Muscle of leg (tissue), 11 donors: Measurements from ENCODE around the gene SLC38A6. TPM values are rescaled to one million over a fixed set of nuclear protein-coding genes. Genes with fewer than 3 reads are reported as not detected.

ENCODE experiments used
- DNase-seq: peaks from one replicate; pipeline ENCODE4 v3.0.0; 2013
- H3K27ac ChIP-seq: one replicate; pipeline ENCODE4 v1.5.1; 2013; ENCODE audit warnings: mild to moderate bottlenecking, low read length, control low read depth
- H3K27me3 ChIP-seq: one replicate; pipeline ENCODE4 v1.6.1; 2013; ENCODE audit warnings: low read length; ENCODE audit not compliant: control insufficient read depth, insufficient read depth
- H3K36me3 ChIP-seq: one replicate; pipeline ENCODE4 v1.6.1; 2013; ENCODE audit warnings: low read length; ENCODE audit not compliant: control insufficient read depth, insufficient read depth
- H3K4me1 ChIP-seq: one replicate; pipeline ENCODE4 v1.6.1; 2013; ENCODE audit warnings: low read length; ENCODE audit not compliant: control insufficient read depth, insufficient read depth
- H3K4me3 ChIP-seq: one replicate; pipeline ENCODE4 v1.5.1; 2013; ENCODE audit warnings: low read length, control low read depth
- H3K9me3 ChIP-seq: replicated peaks from 2 replicates; pipeline ENCODE4 v1.6.1; 2013; ENCODE audit warnings: low read depth, low read length; ENCODE audit not compliant: control insufficient read depth
- WGBS: methylation state at CpG from one replicate; pipeline ENCODE4 v1.1.5; 2013; ENCODE audit warnings: missing lambda C conversion rate; ENCODE audit not compliant: insufficient coverage; 5-methylcytosine and 5-hydroxymethylcytosine counted together
- polyA plus RNA-seq, 8 donors: library from polyadenylated mRNA; unstranded; fragments of 120-200 nt; gene quantifications; one replicate each; pipeline versions ENCODE4 v1.2.1 to v1.2.3, GENCODE V29; 2013; ENCODE audit warnings: inconsistent platforms in 1 of 8, low replicate concordance in 1 of 8; ENCODE audit not compliant: insufficient read length in 8 of 8, insufficient read depth in 1 of 8
- total RNA-seq: library from RNA; stranded (reverse); fragments of 120-200 nt; gene quantifications from one replicate; pipeline ENCODE4 v1.2.4, GENCODE V29; 2013

Gene SLC38A6
- total and polyA plus RNA-seq, 9 donors: 10.1 to 20.0 (median 13.0) TPM

- H3K27me3 ChIP-seq: no peaks in the 10 kb centered on the region
- no peak overlapping the region for H3K4me3 ChIP-seq
- H3K9me3 ChIP-seq: peaks cover 30% of the 10 kb centered on the region
- no peak overlapping the region for H3K27ac ChIP-seq
- no peaks in the 10 kb centered on the region for H3K36me3 ChIP-seq
- DNase-seq: no peak
- peaks cover 3% of the 10 kb centered on the region for H3K4me1 ChIP-seq
- no CpG with 5 or more reads among the region's 1 CpG for whole genome bisulfite sequencing
These were observed 24.4 kb upstream of the SLC38A6 start for GRCh38 chr14:60956632-60957031.

GRCh38 chr14:60958146-60958545 is 22.9 kb upstream of the SLC38A6 start:
- no peaks in the 10 kb centered on the region for H3K27me3 ChIP-seq
- no peak for DNase-seq
- no peak overlapping the region for H3K4me3 ChIP-seq
- no peaks in the 10 kb centered on the region for H3K4me1 ChIP-seq
- no peaks in the 10 kb centered on the region for H3K36me3 ChIP-seq
- H3K9me3 ChIP-seq: peaks cover 30% of the 10 kb centered on the region
- H3K27ac ChIP-seq: no peak overlapping the region

DNA sequence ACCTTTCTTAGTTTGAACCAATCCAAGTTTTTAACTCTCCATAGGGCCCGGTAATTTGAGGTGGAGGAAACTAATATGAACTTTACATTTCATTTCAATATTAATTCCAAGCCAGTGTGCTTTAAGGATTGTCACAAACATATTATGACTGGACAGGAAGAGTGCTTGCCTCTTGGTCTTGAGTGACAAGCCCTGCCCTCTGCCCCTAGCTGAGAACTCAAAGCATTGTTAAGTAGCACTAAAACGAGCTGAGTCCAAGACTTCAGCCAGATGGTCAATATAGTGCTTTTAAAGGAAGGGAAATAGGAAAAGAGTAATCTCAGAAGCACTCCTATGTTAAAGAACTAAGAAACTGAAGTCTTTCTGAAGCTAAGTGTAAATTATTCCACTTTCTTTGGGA is 17.3 kb upstream of the SLC38A6 start:
- no peak for DNase-seq
- Histone ChIP-seq H3K4me3 (no peak overlapping the region), H3K4me1 (peaks cover 3% of the 10 kb centered on the region), H3K27ac (no peak overlapping the region), H3K36me3 (no peaks in the 10 kb centered on the region), H3K27me3 (no peaks in the 10 kb centered on the region), H3K9me3 (peaks cover 6% of the 10 kb centered on the region)
- WGBS: no CpG with 5 or more reads among the region's 2 CpGs

DNA sequence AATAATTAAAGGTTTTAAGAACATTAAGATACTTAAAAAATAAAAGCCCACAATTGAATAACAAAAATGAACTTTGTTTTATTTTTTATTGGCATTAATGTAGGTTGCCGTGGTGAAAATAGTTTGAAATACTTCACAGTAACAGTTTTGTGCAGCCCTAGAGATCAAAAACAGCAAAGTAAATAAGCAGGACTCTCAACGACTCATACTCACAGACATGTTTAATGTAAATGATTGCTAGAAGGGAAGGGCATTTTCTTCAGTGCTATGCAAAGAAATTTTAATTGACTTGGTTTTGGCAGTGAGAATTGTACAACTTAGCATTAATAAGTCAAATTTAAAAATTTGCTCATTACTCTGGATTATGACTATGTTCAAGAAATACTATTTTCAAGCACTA is 16.1 kb upstream of the SLC38A6 start:
- DNase-seq: peak; percentile 25
- Histone ChIP-seq H3K36me3 (no peaks in the 10 kb centered on the region), H3K27me3 (no peaks in the 10 kb centered on the region), H3K27ac (peak overlapping the region; percentile 21), H3K4me1 (peaks cover 3% of the 10 kb centered on the region), H3K9me3 (no peaks in the 10 kb centered on the region), H3K4me3 (no peak overlapping the region)
- no CpG with 5 or more reads among the region's 2 CpGs for WGBS

DNA sequence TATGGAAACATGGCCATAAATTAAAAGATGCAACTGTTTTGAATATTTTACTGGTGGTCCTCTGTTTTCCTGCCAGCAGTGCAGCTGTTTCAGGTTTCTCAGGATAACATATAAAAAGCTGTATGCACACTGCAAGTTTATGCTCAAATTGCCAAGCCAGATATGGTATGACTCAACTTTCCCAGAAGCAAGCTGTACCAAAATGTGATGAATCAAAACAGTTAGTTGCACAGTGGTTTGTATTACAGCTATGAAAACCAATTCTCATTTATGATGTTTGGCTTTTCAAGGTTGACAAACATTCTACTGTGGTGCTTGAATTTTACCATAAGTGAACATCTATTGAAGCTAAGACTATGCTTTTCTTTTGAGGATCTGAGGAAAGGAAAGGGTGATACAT is 15.6 kb upstream of the SLC38A6 start:
- peaks cover 3% of the 10 kb centered on the region for H3K4me1 ChIP-seq
- peak overlapping the region; percentile 30 for H3K27ac ChIP-seq
- peak; percentile 82 for DNase-seq
- no peaks in the 10 kb centered on the region for H3K36me3 ChIP-seq
- no peaks in the 10 kb centered on the region for H3K9me3 ChIP-seq
- H3K4me3 ChIP-seq: no peak overlapping the region
- H3K27me3 ChIP-seq: no peaks in the 10 kb centered on the region

DNA sequence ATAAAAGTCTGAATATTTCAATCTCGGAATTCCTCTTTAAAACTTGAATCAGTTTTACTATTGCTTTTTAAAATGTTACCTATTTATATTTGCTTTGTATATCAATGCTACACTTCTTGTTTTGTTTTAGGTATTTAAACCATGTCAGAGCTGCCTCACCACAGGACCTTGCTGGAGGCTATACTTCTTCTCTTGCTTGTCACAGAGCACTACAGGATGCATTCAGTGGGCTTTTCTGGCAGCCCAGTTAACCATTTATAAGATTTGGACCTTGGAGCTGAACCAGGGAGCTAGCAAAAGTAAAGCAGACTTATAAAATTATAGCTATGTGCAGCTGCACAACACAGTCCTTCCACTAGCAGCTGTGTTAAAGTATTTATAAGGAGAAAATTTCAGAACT is 12.9 kb upstream of the SLC38A6 start:
- Histone ChIP-seq H3K4me1 (peaks cover 3% of the 10 kb centered on the region), H3K9me3 (no peaks in the 10 kb centered on the region), H3K27ac (no peak overlapping the region), H3K36me3 (peaks cover under 1% of the 10 kb centered on the region), H3K27me3 (no peaks in the 10 kb centered on the region), H3K4me3 (no peak overlapping the region)
- WGBS: no CpG with 5 or more reads among the region's 1 CpG
- DNase-seq: peak; percentile 37

- no peak for DNase-seq
- Histone ChIP-seq H3K27ac (no peak overlapping the region), H3K27me3 (no peaks in the 10 kb centered on the region), H3K4me1 (peaks cover 5% of the 10 kb centered on the region), H3K9me3 (no peaks in the 10 kb centered on the region), H3K36me3 (peaks cover 5% of the 10 kb centered on the region), H3K4me3 (no peak overlapping the region)
These were observed 12.4 kb upstream of the SLC38A6 start for GRCh38 chr14:60968671-60969070.

GRCh38 chr14:60970146-60970545 is 10.9 kb upstream of the SLC38A6 start:
- H3K27me3 ChIP-seq: no peaks in the 10 kb centered on the region
- H3K4me3 ChIP-seq: no peak overlapping the region
- no peak overlapping the region for H3K27ac ChIP-seq
- H3K36me3 ChIP-seq: peaks cover 5% of the 10 kb centered on the region
- H3K9me3 ChIP-seq: no peaks in the 10 kb centered on the region
- WGBS: no CpG with 5 or more reads among the region's 2 CpGs
- no peak for DNase-seq
- peaks cover 5% of the 10 kb centered on the region for H3K4me1 ChIP-seq

GRCh38 chr14:60971271-60971670 is 9.8 kb upstream of the SLC38A6 start:
- no CpG with 5 or more reads among the region's 2 CpGs for WGBS
- peaks cover 8% of the 10 kb centered on the region for H3K36me3 ChIP-seq
- DNase-seq: no peak
- H3K27ac ChIP-seq: no peak overlapping the region
- H3K4me3 ChIP-seq: no peak overlapping the region
- H3K4me1 ChIP-seq: peaks cover 5% of the 10 kb centered on the region
- H3K9me3 ChIP-seq: no peaks in the 10 kb centered on the region
- H3K27me3 ChIP-seq: no peaks in the 10 kb centered on the region

GRCh38 chr14:60972295-60972694 is 8.8 kb upstream of the SLC38A6 start:
- WGBS: 92% methylated on average over 7 of the region's 15 CpGs
- Histone ChIP-seq H3K4me1 (peaks cover 5% of the 10 kb centered on the region), H3K9me3 (no peaks in the 10 kb centered on the region), H3K27me3 (no peaks in the 10 kb centered on the region), H3K27ac (no peak overlapping the region), H3K36me3 (peaks cover 8% of the 10 kb centered on the region), H3K4me3 (no peak overlapping the region)
- no peak for DNase-seq

DNA sequence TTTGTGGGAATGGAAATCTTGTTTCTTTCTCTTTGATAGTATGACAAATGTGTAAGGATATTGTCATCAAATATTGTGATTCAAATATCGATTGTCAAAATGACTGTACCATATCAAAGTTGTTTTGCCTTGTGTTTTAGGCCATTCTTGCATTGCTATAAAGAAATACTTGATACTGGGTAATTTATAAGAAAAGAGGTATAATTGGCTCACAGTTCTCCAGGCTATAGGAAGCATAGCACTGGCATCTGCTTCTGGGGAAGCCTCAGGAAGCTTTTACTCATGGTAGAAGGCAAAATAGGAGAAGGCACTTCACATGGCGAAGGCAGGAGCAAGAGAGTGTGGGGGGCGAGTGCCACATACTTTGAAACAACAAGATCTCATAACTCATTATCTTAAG is 8.0 kb upstream of the SLC38A6 start:
- no CpG with 5 or more reads among the region's 3 CpGs for WGBS
- H3K27me3 ChIP-seq: no peaks in the 10 kb centered on the region
- peaks cover 8% of the 10 kb centered on the region for H3K36me3 ChIP-seq
- no peak overlapping the region for H3K27ac ChIP-seq
- no peak overlapping the region for H3K4me3 ChIP-seq
- no peaks in the 10 kb centered on the region for H3K9me3 ChIP-seq
- DNase-seq: no peak
- peaks cover 5% of the 10 kb centered on the region for H3K4me1 ChIP-seq
